ENCODE results near the gene COG6. TPM values are rescaled to one million over a fixed set of nuclear protein-coding genes. Genes with fewer than 3 reads are reported as not detected.

Gene COG6
- total RNA-seq, 1 donor from 2014 or later: 49.4 TPM

- Mint-ChIP-seq H3K9me3 (peaks cover 3% of the 10 kb centered on the region), H3K4me3 (no peak overlapping the region), H3K36me3 (no peaks in the 10 kb centered on the region), H3K27me3 (ENCODE audit: low read depth) (peaks cover 1% of the 10 kb centered on the region), H3K4me1 (no peaks in the 10 kb centered on the region), H3K27ac (no peak overlapping the region)
- no peak for TF ChIP-seq CTCF (IDR thresholded peaks at IDR 0.05; ENCODE audit: unreplicated experiment)
- no peak for DNase-seq (ENCODE audit: low spot score in 2 of 2, unreplicated experiment in 2 of 2)
Measured at GRCh38 chr13:39641645-39642044, 13.8 kb upstream of the COG6 start.

GRCh38 chr13:39646122-39646521, 9.3 kb upstream of the COG6 start:
- Mint-ChIP-seq H3K4me3 (no peak overlapping the region), H3K36me3 (no peaks in the 10 kb centered on the region), H3K4me1 (no peaks in the 10 kb centered on the region), H3K9me3 (no peaks in the 10 kb centered on the region), H3K27me3 (ENCODE audit: low read depth) (peaks cover 7% of the 10 kb centered on the region), H3K27ac (no peak overlapping the region)
- TF ChIP-seq CTCF (IDR thresholded peaks at IDR 0.05; ENCODE audit: unreplicated experiment): no peak
- no peak for DNase-seq (ENCODE audit: low spot score in 2 of 2, unreplicated experiment in 2 of 2)

- H3K27ac Mint-ChIP-seq: peak overlapping the region; percentile 88
- DNase-seq (ENCODE audit: low spot score in 2 of 2, unreplicated experiment in 2 of 2): no peak
- H3K9me3 Mint-ChIP-seq: no peaks in the 10 kb centered on the region
- peaks cover 5% of the 10 kb centered on the region for H3K27me3 Mint-ChIP-seq (ENCODE audit: low read depth)
- peaks cover 25% of the 10 kb centered on the region for H3K4me1 Mint-ChIP-seq
- peak overlapping the region; percentile 92 for H3K4me3 Mint-ChIP-seq
- no peak for TF ChIP-seq CTCF (IDR thresholded peaks at IDR 0.05; ENCODE audit: unreplicated experiment)
- no peaks in the 10 kb centered on the region for H3K36me3 Mint-ChIP-seq
Measured at GRCh38 chr13:39655041-39655568, 357 bp upstream of the COG6 start.

GRCh38 chr13:39656325-39656677, 839 bp downstream of the COG6 start:
- Mint-ChIP-seq H3K27ac (peak overlapping the region; percentile 87), H3K4me3 (peak overlapping the region; percentile 92)

GRCh38 chr13:39663508-39663907, 8.0 kb downstream of the COG6 start:
- Mint-ChIP-seq H3K36me3 (peaks cover 14% of the 10 kb centered on the region), H3K4me3 (no peak overlapping the region), H3K4me1 (peaks cover 5% of the 10 kb centered on the region), H3K9me3 (no peaks in the 10 kb centered on the region), H3K27ac (no peak overlapping the region), H3K27me3 (ENCODE audit: low read depth) (no peaks in the 10 kb centered on the region)
- no peak for DNase-seq (ENCODE audit: low spot score in 2 of 2, unreplicated experiment in 2 of 2)
- TF ChIP-seq CTCF (IDR thresholded peaks at IDR 0.05; ENCODE audit: unreplicated experiment): no peak

More at GRCh38 chr13:39656325-39656677, 839 bp downstream of the COG6 start:
- Mint-ChIP-seq H3K27me3 (ENCODE audit: low read depth) (peaks cover under 1% of the 10 kb centered on the region), H3K36me3 (peaks cover 1% of the 10 kb centered on the region), H3K9me3 (no peaks in the 10 kb centered on the region), H3K4me1 (peaks cover 25% of the 10 kb centered on the region)
- DNase-seq (ENCODE audit: low spot score in 2 of 2, unreplicated experiment in 2 of 2): no peak
- no peak for TF ChIP-seq CTCF (IDR thresholded peaks at IDR 0.05; ENCODE audit: unreplicated experiment)

- Mint-ChIP-seq H3K27me3 (ENCODE audit: low read depth) (no peaks in the 10 kb centered on the region), H3K9me3 (no peaks in the 10 kb centered on the region), H3K4me1 (peaks cover 3% of the 10 kb centered on the region), H3K27ac (no peak overlapping the region), H3K36me3 (peaks cover 14% of the 10 kb centered on the region), H3K4me3 (no peak overlapping the region)
- no peak for TF ChIP-seq CTCF (IDR thresholded peaks at IDR 0.05; ENCODE audit: unreplicated experiment)
- no peak for DNase-seq (ENCODE audit: low spot score in 2 of 2, unreplicated experiment in 2 of 2)
Measured at GRCh38 chr13:39663958-39664357, 8.5 kb downstream of the COG6 start.

Data from mesothelial cell of epicardium (in vitro differentiated cells).